ENCODE data around the gene KRTAP1-4. TPM values are rescaled to one million over a fixed set of nuclear protein-coding genes. Genes with fewer than 3 reads are reported as not detected.

KRTAP1-4 gene
- total RNA-seq, 1 experiment from 2014 or later: not detected

DNA sequence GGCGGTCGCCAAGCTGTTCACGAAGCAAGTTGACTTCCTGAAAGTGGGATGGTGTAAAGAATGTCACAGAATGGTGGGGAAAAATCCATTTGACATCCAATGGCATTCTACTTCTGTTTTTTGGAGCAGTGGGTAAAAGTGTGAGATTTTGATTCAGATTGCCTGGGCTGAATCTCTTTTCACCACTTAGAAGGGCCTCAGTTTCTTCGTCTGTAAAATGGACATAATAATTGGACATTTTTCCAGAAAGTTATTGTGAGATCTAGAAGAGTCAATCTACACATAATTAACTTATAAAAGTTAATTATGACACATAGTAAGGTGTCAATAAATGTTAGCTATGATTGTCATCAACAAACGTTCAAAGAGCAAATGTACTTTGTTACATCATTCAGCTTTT is 48.9 kb downstream of the KRTAP1-4 start:
- in situ Hi-C loops (cut with HindIII; ENCODE audit: low pct_unique_long_range_greater_than_20kb, low sequenced_read_pairs): no loop called here
- no peak for DNase-seq (ENCODE audit: low read depth)

DNA sequence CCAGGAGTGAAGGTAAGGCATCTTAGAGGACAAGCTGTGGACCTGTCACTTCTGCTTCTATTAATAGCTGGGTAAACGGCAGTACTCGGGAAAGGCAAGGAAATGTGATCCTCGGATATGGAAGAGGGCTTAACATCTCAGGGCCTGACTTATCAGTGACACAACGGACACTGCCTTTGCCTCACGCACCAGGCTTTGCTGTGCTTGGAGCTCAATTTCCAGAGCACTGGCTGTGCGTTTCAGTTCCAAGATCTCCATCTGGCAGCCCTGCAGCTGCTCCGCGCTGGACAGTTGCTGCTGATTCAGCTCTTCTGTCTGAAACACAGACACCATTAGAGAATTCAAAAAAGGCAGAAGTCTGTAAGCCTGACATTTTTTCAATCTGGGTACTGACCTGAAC is 49.4 kb downstream of the KRTAP1-4 start:
- no peak for DNase-seq (ENCODE audit: low read depth)
- in situ Hi-C loops (cut with HindIII; ENCODE audit: low pct_unique_long_range_greater_than_20kb, low sequenced_read_pairs): no loop called here

GRCh38 chr17:40980117-40980516 is 49.9 kb downstream of the KRTAP1-4 start:
- no peak for DNase-seq (ENCODE audit: low read depth)
- in situ Hi-C loops (cut with HindIII; ENCODE audit: low pct_unique_long_range_greater_than_20kb, low sequenced_read_pairs): no loop called here

Other genes starting within 250 kb of the KRTAP1-4 start
- not detected in 2 replicates for gene KRT27, start 247.6 kb downstream of the KRTAP1-4 start, total RNA-seq (2014; rRNA removed; shearing (Covaris generic); ENCODE audit: low replicate concordance)
- gene KRT28, start 230.2 kb downstream of the KRTAP1-4 start, total RNA-seq (2014; rRNA removed; shearing (Covaris generic); ENCODE audit: low replicate concordance): not detected in 2 replicates
- 75.2 and 76.4 TPM in 2 replicates for gene KRT10, start 207.6 kb downstream of the KRTAP1-4 start, total RNA-seq (2014; rRNA removed; shearing (Covaris generic); ENCODE audit: low replicate concordance)
- gene KRT12, start 163.0 kb downstream of the KRTAP1-4 start, total RNA-seq (2014; rRNA removed; shearing (Covaris generic); ENCODE audit: low replicate concordance): not detected in 2 replicates
- gene KRT20, start 145.0 kb downstream of the KRTAP1-4 start, total RNA-seq (2014; rRNA removed; shearing (Covaris generic); ENCODE audit: low replicate concordance): 46.7 and 50.0 TPM in 2 replicates
- not detected in 2 replicates for gene KRT23, start 92.5 kb downstream of the KRTAP1-4 start, total RNA-seq (2014; rRNA removed; shearing (Covaris generic); ENCODE audit: low replicate concordance)
- not detected in 2 replicates for gene KRT39, start 63.2 kb downstream of the KRTAP1-4 start, total RNA-seq (2014; rRNA removed; shearing (Covaris generic); ENCODE audit: low replicate concordance)
- gene KRT40, start 45.9 kb downstream of the KRTAP1-4 start, total RNA-seq (2014; rRNA removed; shearing (Covaris generic); ENCODE audit: low replicate concordance): not detected in 2 replicates
- gene KRTAP3-3, start 36.0 kb downstream of the KRTAP1-4 start, total RNA-seq (2014; rRNA removed; shearing (Covaris generic); ENCODE audit: low replicate concordance): not detected in 2 replicates
- gene KRTAP3-2, start 30.3 kb downstream of the KRTAP1-4 start, total RNA-seq (2014; rRNA removed; shearing (Covaris generic); ENCODE audit: low replicate concordance): not detected in 2 replicates
- not detected in 2 replicates for gene KRTAP3-1, start 21.1 kb downstream of the KRTAP1-4 start, total RNA-seq (2014; rRNA removed; shearing (Covaris generic); ENCODE audit: low replicate concordance)
- not detected in 2 replicates for gene KRTAP1-5, start 3.0 kb downstream of the KRTAP1-4 start, total RNA-seq (2014; rRNA removed; shearing (Covaris generic); ENCODE audit: low replicate concordance)
- gene KRTAP1-3, start 4.7 kb upstream of the KRTAP1-4 start, total RNA-seq (2014; rRNA removed; shearing (Covaris generic); ENCODE audit: low replicate concordance): not detected in 2 replicates
- not detected in 2 replicates for gene KRTAP1-1, start 11.3 kb upstream of the KRTAP1-4 start, total RNA-seq (2014; rRNA removed; shearing (Covaris generic); ENCODE audit: low replicate concordance)
- not detected in 2 replicates for gene KRTAP2-1, start 17.1 kb upstream of the KRTAP1-4 start, total RNA-seq (2014; rRNA removed; shearing (Covaris generic); ENCODE audit: low replicate concordance)
- gene KRTAP2-2, start 25.0 kb upstream of the KRTAP1-4 start, total RNA-seq (2014; rRNA removed; shearing (Covaris generic); ENCODE audit: low replicate concordance): not detected in 2 replicates
- not detected in 2 replicates for gene KRTAP2-3, start 29.9 kb upstream of the KRTAP1-4 start, total RNA-seq (2014; rRNA removed; shearing (Covaris generic); ENCODE audit: low replicate concordance)
- not detected in 2 replicates for gene KRTAP2-4, start 35.7 kb upstream of the KRTAP1-4 start, total RNA-seq (2014; rRNA removed; shearing (Covaris generic); ENCODE audit: low replicate concordance)
- not detected in 2 replicates for gene KRTAP4-7, start 54.0 kb upstream of the KRTAP1-4 start, total RNA-seq (2014; rRNA removed; shearing (Covaris generic); ENCODE audit: low replicate concordance)
- not detected in 2 replicates for gene KRTAP4-8, start 67.9 kb upstream of the KRTAP1-4 start, total RNA-seq (2014; rRNA removed; shearing (Covaris generic); ENCODE audit: low replicate concordance)
- not detected in 2 replicates for gene KRTAP4-16, start 72.0 kb upstream of the KRTAP1-4 start, total RNA-seq (2014; rRNA removed; shearing (Covaris generic); ENCODE audit: low replicate concordance)
- not detected in 2 replicates for gene KRTAP4-9, start 75.2 kb upstream of the KRTAP1-4 start, total RNA-seq (2014; rRNA removed; shearing (Covaris generic); ENCODE audit: low replicate concordance)
- gene KRTAP4-11, start 88.2 kb upstream of the KRTAP1-4 start, total RNA-seq (2014; rRNA removed; shearing (Covaris generic); ENCODE audit: low replicate concordance): not detected in 2 replicates
- not detected in 2 replicates for gene KRTAP4-12, start 94.0 kb upstream of the KRTAP1-4 start, total RNA-seq (2014; rRNA removed; shearing (Covaris generic); ENCODE audit: low replicate concordance)
- gene KRTAP4-6, start 110.3 kb upstream of the KRTAP1-4 start, total RNA-seq (2014; rRNA removed; shearing (Covaris generic); ENCODE audit: low replicate concordance): not detected in 2 replicates
- not detected in 2 replicates for gene KRTAP4-5, start 119.6 kb upstream of the KRTAP1-4 start, total RNA-seq (2014; rRNA removed; shearing (Covaris generic); ENCODE audit: low replicate concordance)
- gene KRTAP4-4, start 130.6 kb upstream of the KRTAP1-4 start, total RNA-seq (2014; rRNA removed; shearing (Covaris generic); ENCODE audit: low replicate concordance): not detected in 2 replicates
- not detected in 2 replicates for gene KRTAP4-3, start 138.0 kb upstream of the KRTAP1-4 start, total RNA-seq (2014; rRNA removed; shearing (Covaris generic); ENCODE audit: low replicate concordance)
- gene KRTAP4-2, start 148.0 kb upstream of the KRTAP1-4 start, total RNA-seq (2014; rRNA removed; shearing (Covaris generic); ENCODE audit: low replicate concordance): not detected in 2 replicates
- gene KRTAP4-1, start 154.7 kb upstream of the KRTAP1-4 start, total RNA-seq (2014; rRNA removed; shearing (Covaris generic); ENCODE audit: low replicate concordance): not detected in 2 replicates
- gene KRTAP9-1, start 159.7 kb upstream of the KRTAP1-4 start, total RNA-seq (2014; rRNA removed; shearing (Covaris generic); ENCODE audit: low replicate concordance): not detected in 2 replicates
- gene KRTAP9-2, start 196.5 kb upstream of the KRTAP1-4 start, total RNA-seq (2014; rRNA removed; shearing (Covaris generic); ENCODE audit: low replicate concordance): not detected in 2 replicates
- gene KRTAP9-3, start 202.3 kb upstream of the KRTAP1-4 start, total RNA-seq (2014; rRNA removed; shearing (Covaris generic); ENCODE audit: low replicate concordance): not detected in 2 replicates
- not detected in 2 replicates for gene KRTAP9-8, start 207.8 kb upstream of the KRTAP1-4 start, total RNA-seq (2014; rRNA removed; shearing (Covaris generic); ENCODE audit: low replicate concordance)
- gene KRTAP9-4, start 219.5 kb upstream of the KRTAP1-4 start, total RNA-seq (2014; rRNA removed; shearing (Covaris generic); ENCODE audit: low replicate concordance): not detected in 2 replicates
- gene KRTAP9-9, start 225.2 kb upstream of the KRTAP1-4 start, total RNA-seq (2014; rRNA removed; shearing (Covaris generic); ENCODE audit: low replicate concordance): not detected in 2 replicates
- gene KRTAP9-6, start 235.2 kb upstream of the KRTAP1-4 start, total RNA-seq (2014; rRNA removed; shearing (Covaris generic); ENCODE audit: low replicate concordance): not detected in 2 replicates
- not detected in 2 replicates for gene KRTAP9-7, start 245.5 kb upstream of the KRTAP1-4 start, total RNA-seq (2014; rRNA removed; shearing (Covaris generic); ENCODE audit: low replicate concordance)